GM19463 (cell line): ENCODE results near the gene FLNA.
"Not testable (repeated sequence)": the region's sequence is repeated elsewhere in the genome, so short reads cannot be mapped to it uniquely, and the experiment has no call there.

Experiments used
- ATAC-seq: cut with Tn5 transposase; IDR thresholded peaks from one replicate; pipeline ENCODE4 v1.9.1; 2021; ENCODE audit warnings: mild to moderate bottlenecking, moderate library complexity; ENCODE audit not compliant: unreplicated experiment

Gene FLNA

GRCh38 chrX:154309041-154309775 lies 65.2 kb downstream of the FLNA start:
- ATAC-seq = no peak

DNA sequence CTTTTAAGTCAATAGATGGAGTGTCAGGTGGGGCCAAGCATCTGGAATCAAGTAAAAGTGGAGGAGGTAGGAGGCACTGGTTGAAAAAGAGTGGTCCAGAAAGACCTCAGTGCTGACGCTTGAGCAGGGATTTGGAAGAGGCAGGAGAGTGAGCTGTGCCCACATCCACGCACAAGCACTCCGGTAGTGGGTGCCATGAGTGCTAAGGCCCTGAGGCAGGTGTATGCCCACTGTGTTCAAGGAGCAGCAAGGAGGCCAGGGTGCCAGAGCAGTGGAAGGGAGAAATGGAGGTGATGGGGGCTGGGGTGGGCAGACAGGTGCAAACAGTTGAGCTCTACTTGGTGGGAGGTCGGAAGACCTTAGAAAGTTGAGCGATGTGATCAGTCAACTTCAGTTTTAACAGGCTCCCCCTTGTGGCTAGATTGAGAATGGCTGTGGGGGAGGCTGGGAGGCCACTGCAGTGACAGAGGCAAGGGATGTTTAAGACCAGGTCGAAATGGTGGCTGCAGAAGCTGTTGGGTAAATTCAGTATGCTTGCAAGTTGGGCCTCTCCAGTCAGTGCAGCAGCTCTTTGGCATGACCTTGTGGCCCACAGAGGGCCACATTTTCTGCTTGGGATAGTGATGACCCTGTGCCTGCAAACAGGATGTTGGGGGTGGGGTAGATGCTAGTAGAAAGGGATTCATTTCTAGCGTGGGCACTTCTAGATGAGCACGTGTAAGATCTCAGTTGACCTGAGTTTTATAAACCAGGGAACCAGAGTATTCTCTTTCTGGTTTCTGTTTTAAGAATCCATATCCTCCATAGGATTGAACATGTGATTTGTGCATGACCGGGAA lies 66.1 kb downstream of the FLNA start:
- ATAC-seq = peak; percentile 47

DNA sequence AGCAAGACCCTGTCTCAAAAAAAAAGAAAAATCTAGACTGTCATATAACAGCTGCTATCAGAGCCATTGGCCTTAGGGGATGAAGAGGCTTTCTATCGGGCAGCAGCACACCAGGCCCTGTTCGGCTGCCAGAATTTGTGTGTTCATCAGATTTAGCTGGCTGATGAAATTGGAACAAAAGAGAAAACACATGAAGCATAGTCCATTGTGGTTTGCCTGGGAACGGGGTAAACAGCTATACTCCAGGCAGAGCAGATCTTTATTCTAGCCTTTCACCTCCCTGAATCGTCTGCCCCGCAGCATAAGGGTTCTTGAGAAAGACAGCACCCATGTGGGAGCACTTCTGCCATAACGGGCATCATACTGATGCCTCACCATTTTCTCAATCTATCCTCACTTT lies 67.2 kb downstream of the FLNA start:
- no peak for ATAC-seq

DNA sequence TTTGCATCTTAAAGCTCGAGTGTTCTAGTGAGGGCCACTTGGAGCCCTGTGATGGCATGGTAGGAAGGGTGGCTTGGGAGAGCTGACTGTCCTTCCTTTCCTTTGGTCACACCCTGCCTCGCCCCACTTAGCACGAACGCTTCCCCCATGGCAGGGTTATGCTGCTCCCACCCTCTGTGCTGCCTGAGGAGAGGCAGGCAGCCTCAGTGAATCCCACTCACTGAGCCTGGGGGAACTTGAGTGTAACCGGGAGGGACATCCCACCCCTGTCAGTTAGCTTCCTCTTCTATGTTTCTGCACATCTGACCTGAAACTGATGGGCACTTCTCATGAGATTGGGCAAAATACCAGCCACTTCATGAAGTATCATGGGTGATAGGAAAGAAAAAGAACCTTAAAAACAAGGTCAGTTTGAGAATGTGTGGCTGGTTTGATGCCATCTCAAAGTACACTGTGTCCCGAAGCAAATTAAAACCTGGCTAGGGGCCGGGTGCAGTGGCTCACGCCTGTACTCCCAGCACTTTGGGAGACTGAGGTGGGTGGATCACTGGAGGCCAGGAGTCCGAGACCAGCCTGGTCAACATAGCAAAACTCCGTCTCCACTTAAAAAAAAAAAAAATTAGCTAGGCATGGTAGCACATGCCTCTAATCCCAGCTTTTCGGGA lies 68.8 kb downstream of the FLNA start:
- ATAC-seq = no peak

DNA sequence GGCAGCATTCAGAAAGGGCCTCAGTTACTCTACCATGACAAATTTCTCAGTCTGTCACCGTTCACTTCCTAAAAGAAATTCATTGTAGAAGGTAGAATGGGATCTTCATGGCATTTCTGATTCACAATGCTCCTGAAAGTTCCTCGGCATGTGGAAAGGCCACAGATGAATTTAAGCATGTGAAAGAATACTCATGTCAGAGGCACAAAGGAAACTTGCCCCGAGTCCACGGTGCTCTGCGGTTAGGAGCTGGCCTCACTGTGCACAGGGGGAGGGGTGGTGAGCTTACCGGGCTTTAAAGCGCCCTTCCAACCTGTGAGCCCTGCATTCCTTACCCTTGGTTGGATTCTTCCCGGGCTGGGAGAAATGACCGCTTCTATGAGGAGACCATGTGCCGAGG lies 69.6 kb downstream of the FLNA start:
- no peak for ATAC-seq

GRCh38 chrX:154303476-154303875 lies 71.0 kb downstream of the FLNA start:
- no peak for ATAC-seq

DNA sequence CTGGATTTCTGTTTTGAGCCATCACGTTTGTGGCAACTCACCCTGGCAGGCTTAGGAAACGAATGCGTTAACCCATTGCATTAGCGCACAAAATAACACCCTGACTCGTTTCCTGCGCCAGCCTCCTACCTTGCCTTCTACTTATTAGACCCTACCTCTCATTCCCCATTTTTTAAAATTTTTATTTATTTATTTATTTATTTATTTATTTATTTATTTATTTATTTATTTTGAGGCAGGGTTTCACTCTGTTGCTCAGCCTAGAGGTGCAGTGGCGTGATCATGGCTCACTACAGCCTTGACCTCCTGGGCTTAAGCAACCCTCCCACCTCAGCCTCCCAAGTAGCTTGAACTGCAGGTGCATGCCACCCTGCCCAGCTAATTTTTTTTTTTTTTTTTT lies 71.4 kb downstream of the FLNA start:
- not testable (repeated sequence) for ATAC-seq

DNA sequence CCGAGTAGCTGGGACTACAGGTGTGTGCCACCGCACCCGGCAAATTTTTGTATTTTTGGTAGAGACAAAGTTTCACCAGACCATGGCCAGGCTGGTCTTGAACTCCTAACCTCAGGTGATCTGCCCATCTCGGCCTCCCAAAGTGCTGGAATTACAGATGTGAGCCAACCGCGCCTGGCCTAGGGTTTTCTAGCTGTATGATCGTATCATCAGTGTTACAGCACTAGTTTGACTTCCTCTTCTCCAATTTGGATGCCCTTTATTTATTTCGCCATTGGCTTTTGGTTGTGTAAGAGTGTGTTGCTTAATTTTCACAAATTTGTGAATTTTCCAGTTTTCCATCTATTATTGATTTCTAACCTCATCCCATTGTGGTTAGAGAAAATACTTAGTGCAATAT lies 73.6 kb downstream of the FLNA start:
- no peak for ATAC-seq
